ENCODE results near the gene ARID1B.

Gene ARID1B

DNA sequence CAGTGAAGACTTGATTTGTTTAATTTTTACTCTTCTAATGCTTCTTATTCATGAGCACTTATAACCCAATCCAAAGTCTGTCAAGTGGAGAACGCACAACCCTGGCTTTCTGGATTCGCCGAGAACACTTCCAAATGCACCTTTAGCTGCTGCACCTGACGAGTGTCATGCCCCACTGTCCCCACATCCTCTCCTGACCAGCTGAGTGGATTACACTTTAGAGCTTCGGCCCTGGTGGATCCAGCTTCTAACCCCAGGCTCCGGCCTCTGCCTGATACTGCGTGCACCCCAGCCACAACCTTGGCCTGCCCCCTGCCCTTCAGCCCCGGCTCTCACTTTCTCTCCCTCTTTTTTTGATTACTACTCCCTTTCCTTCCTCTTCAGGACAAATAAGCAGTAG lies 287.3 kb downstream of the ARID1B start:
- no peak for DNase-seq

GRCh38 chr6:157065366-157065765 lies 288.2 kb downstream of the ARID1B start:
- DNase-seq, result no peak

- DNase-seq, result no peak
These were observed 289.8 kb downstream of the ARID1B start for GRCh38 chr6:157066781-157067491.

DNA sequence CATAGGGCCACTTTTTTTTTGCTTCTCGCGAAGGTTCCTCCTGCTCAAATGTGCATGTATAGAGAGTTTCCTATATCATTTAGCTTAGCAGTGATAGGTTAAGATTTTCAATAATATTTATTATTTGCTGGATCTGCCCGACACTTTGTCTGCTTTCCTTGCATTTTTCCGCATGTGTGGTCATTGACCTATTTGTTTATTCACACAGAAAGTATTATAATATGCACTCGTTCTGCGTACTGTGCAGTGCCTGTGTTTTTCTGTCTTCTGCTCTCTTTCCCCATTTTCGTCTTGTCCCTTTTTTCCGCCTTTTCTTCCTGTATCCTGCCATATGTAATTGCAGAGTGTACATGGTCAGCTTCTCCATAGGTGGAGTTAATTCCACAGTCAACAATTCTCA lies 290.3 kb downstream of the ARID1B start:
- DNase-seq, result no peak

DNA sequence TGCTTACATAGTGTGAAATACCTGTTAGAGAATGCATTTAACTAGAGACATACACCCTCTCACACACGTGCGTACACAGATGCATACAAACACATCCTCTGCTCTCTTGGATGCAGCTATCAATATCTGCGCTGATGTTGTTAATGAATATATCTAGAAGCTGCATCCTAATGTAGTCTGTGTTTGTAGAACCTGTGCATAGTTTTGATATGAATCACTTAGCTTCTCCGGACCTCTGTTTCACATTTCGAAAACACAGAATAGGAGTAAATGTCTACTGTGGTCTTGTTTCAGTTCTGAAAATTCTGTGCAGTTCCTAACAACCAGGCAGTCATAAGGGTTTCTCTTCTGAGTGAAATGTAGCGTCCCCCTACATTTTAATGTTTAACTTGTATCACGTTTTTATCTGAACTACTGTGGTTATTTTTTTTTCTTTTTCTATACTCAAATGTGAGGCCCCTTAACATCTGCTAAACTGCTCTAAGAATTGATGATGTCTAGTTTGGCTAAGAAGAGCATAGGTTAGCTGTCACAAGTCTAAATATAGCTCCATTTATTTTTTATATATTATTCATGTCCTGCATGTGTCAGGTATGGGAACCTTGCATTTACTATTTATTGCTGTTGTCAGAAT lies 291.6 kb downstream of the ARID1B start:
- DNase-seq, result no peak

DNA sequence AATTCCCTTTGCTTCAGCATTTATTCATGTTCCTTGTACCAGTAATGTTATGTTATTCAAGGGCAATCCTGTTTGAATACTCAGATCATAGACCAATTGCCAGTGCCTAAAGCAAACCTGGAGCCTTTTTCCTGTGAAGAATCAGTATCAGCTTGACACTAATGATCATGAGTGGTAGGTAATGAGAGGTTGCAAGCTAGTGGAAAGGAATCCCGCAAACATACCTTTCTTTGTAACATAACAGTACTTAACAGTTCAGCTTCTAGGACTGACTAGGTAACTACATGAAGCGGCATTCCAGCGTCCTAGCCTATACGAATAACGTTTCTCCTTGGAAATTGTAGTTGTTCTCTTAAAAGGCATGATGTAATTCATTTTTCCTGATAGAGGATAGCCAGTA lies 292.4 kb downstream of the ARID1B start:
- DNase-seq, result no peak

DNA sequence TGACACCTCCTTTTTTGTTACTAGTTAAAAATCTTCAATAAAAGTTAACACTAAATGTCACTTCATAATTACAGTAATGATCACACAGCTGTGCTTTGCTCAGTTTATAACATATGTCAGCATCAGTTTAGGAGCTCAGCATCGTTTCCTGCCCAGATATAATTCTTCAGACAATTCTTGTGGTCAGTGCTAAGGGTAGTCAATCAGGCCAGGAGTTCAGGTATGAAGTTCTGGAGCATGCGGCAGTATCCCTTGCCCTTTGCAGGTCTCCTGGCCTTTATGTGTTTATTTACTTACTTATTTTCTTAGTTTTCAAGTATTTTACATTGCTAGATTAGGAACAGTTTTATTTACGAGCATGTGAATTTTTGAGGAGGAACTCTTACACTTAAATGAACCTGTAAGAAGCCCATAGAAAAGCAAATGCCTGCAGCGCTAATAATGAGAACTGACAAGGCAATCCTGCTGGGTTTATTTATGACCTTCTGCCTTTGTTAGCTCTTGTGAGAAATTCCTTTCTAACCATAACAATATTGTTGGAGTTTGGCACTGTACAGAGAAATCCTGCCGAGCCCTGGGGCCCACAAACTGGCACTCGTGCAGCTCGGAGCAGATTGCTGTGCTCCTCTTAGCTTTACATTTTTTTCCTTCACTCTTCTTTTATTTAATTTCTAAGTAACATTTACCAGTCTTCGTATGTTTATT lies 293.4 kb downstream of the ARID1B start:
- no peak for DNase-seq

GRCh38 chr6:157072128-157072527 lies 294.9 kb downstream of the ARID1B start:
- DNase-seq, result no peak

GRCh38 chr6:157073596-157073995 lies 296.4 kb downstream of the ARID1B start:
- DNase-seq, result no peak

- DNase-seq, result no peak
These were observed 297.8 kb downstream of the ARID1B start for GRCh38 chr6:157074969-157075368.

DNA sequence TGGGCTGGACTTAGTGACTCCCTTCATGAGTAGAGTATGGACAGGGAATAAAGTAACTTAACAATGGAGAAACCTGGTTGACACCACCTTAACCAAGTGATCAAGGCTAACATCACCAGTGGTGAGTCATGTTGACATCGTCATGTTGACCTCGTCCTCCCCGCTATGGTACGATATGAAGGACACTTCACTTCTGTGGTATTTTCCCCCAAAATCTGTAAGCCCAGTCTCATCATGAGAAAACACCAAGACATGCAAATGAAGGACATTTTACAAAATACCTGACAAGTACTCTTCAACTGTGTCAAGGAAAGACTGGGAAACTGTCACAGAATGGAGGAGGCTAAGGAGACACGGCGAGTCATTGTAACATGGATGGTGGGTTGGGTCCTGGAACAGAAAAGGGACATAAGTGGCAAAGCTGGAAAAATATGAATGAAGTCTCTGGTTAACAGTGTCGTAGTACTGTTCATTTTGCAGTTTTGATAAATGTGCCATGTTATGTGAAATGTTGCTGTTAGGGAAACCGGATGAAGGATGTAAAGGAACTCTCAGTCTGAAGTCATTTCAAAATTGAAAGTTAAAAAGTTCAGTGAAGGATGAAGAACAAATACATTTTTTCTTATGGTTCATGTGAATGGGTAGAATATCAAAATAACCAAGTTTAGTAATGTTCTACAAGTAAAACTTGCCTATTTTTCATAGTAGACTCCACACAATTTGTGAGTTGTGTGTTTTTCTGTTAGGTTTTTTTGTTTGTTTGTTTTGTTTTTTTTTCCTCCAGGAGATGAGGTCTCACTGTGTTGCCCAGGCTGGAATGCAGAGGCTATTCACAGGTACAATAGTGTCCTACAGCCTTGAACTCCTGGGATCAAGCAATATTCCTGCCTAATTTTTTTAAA lies 298.6 kb downstream of the ARID1B start:
- no peak for DNase-seq

- DNase-seq, result no peak
These were observed 299.3 kb downstream of the ARID1B start for GRCh38 chr6:157076451-157076822.

- DNase-seq, result no peak
These were observed 300.1 kb downstream of the ARID1B start for GRCh38 chr6:157077251-157077650.

DNA sequence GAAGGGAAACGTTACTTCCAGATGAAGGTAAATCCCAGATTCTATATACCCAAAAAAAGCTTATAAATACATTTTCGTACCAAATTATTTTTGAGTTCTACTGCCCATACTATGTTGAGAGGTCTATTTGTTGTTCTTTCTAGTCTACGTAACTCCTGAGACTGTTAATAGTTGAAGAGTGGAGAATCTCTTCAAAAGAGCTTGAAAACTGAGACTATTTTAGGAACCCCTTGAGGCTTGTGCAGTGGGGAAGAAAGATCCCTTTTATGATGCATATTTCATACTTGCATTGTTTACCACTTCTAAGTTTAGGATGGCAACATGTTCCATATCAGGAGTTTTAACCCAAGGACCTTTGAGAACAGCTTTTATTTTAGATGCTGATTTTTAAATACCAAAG lies 301.1 kb downstream of the ARID1B start:
- DNase-seq, result no peak

GRCh38 chr6:157079277-157079676 lies 302.1 kb downstream of the ARID1B start:
- no peak for DNase-seq

DNA sequence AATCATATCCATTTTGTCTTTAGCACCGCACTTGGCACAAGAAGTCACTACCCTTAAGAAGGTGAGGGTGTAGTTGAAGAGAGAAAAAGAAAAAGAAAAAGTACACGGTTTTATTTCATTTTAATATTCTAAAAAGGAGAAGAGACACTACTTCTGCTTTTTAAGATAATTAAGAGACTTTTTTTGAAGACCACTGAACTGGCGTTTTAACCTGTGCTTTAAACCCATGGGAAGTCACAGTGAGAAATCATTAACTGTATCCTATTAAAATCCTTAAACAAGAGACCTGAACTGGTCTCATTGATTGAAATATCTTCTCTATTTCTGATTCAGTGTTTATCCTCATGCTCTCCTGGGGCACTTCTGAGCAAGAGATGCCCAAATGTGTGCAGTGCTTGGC lies 302.6 kb downstream of the ARID1B start:
- DNase-seq, result no peak

- no peak for DNase-seq
These were observed 303.8 kb downstream of the ARID1B start for GRCh38 chr6:157080986-157081391.

DNA sequence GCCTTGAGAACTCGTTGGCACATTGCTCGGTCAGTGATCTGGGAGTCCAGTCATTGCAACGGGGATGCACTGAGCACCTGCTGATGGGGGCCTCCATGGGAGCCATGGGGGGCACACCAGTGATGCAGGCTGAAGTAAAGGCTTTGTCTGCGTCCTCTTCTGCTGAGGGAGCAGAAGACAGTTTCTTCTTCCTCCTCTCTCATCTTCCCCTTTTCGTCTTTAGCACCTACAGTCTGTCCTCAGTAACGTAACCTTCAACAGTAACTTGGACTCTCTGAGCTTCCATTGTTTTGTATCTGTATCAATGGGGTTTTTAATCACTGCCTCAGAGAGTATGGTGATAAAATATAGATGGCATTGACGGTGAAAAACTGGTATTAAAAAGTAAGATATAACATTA lies 306.2 kb downstream of the ARID1B start:
- no peak for DNase-seq

- DNase-seq, result no peak
These were observed 309.5 kb downstream of the ARID1B start for GRCh38 chr6:157086632-157087031.

DNA sequence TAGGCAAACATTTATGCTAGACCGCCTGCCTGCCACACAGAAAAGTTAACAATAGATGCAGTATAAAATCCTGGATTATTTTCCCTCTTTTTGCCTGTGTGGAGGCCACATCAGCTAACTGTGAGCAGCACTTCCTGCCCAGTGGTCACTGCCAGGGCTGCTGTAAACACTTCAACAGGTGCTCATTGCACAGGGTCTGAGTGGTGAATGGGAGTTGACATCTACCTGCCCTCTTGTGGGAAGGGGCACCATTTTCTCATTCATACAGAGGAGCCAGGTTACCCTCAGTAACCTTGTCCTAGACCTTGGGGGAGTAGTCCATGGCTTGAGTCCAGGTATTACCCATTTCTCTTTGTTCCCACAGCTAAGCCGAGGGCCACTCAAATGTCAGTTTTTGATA lies 310.8 kb downstream of the ARID1B start:
- no peak for DNase-seq

- no peak for DNase-seq
These were observed 311.7 kb downstream of the ARID1B start for GRCh38 chr6:157088841-157089240.

DNA sequence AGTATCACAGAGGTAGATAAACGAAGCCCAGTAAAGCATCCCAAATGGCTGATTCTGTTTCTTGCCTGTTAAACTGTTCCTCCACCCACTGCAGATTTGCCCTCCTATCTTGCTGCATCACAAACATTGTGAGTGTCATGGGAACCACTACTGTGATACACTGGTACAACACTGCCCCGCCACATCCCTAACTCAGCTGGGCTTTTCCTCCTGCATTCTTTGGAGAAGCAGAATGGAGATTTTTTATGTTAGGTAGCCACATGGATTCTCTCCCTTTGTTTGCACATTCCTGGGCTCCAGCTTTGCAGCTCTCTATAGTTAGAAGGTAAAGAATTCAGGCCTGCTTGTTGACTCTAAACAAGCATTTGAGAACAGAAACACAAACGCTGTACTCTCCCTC lies 312.1 kb downstream of the ARID1B start:
- no peak for DNase-seq

DNA sequence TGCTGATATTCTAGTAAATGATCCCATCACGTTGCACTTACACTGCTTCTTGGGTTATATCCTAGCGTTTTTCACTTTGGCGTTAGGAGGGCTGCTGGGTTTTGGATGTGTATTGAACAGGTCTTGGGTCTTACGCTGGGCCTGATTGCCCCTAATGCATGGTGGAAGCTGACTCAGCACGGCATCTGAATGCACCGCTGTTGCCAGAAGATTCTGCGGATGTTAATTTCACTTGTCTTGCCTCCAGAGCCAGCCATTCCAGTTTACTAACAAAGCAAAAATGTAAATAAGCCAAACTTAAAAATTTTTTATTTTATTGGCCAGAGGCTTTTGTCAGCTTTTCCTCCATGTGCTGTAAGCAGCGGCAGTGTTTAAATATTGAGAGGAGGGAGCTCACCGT lies 312.7 kb downstream of the ARID1B start:
- DNase-seq, result no peak

Data from T-helper 9 cell (primary cell).